GM18867 (cell line): Measurements from ENCODE around the gene NLRC3.
A peak's percentile ranks its signal among the peaks of the same experiment; 100 is the strongest.
"Not testable (repeated sequence)": the region's sequence is repeated elsewhere in the genome, so short reads cannot be mapped to it uniquely, and the experiment has no call there.

Experiments
- ATAC-seq: cut with Tn5 transposase; IDR thresholded peaks from one replicate; pipeline ENCODE4 v1.9.1; 2021; ENCODE audit warnings: mild to moderate bottlenecking, moderate library complexity; ENCODE audit not compliant: unreplicated experiment

NLRC3 gene

GRCh38 chr16:3577302-3577752 is at the start of gene NLRC3:
Gene NLRC3 (minus strand): TSS chr16:3577403. CDS start chr16:3565036, 12,367 bp downstream.
- no peak for ATAC-seq

- peak; percentile 64 for ATAC-seq
Measured at GRCh38 chr16:3625911-3626732, 48.9 kb upstream of the NLRC3 start.

GRCh38 chr16:3625331-3625730 is 48.1 kb upstream of the NLRC3 start:
- no peak for ATAC-seq

GRCh38 chr16:3623642-3624041 is 46.4 kb upstream of the NLRC3 start:
- no peak for ATAC-seq

GRCh38 chr16:3618769-3619141 is 41.6 kb upstream of the NLRC3 start:
- ATAC-seq, result no peak

- ATAC-seq, result no peak
Measured at GRCh38 chr16:3612510-3613466, 35.6 kb upstream of the NLRC3 start.

- ATAC-seq, result peak; percentile 80
Measured at GRCh38 chr16:3611146-3611975, 34.2 kb upstream of the NLRC3 start, which contains the start of gene SLX4. Gene SLX4 (minus strand): TSS chr16:3611606. CDS start chr16:3608964, 2,642 bp downstream.

GRCh38 chr16:3610698-3611145 is 33.5 kb upstream of the NLRC3 start:
- no peak for ATAC-seq

GRCh38 chr16:3609895-3610697 is 32.9 kb upstream of the NLRC3 start:
- no peak for ATAC-seq

GRCh38 chr16:3608976-3609375 is 31.8 kb upstream of the NLRC3 start:
- ATAC-seq, result not testable (repeated sequence)

GRCh38 chr16:3608069-3608468 is 30.9 kb upstream of the NLRC3 start:
- no peak for ATAC-seq

GRCh38 chr16:3607634-3608033 is 30.4 kb upstream of the NLRC3 start:
- ATAC-seq, result no peak

GRCh38 chr16:3607161-3607560 is 30.0 kb upstream of the NLRC3 start:
- ATAC-seq, result no peak

GRCh38 chr16:3606441-3606840 is 29.2 kb upstream of the NLRC3 start:
- no peak for ATAC-seq

GRCh38 chr16:3602320-3602653 is 25.1 kb upstream of the NLRC3 start:
- ATAC-seq, result no peak

GRCh38 chr16:3601614-3602319 is 24.6 kb upstream of the NLRC3 start:
- ATAC-seq, result no peak

- no peak for ATAC-seq
Measured at GRCh38 chr16:3599922-3600321, 22.7 kb upstream of the NLRC3 start.

GRCh38 chr16:3599121-3599520 is 21.9 kb upstream of the NLRC3 start:
- no peak for ATAC-seq

- ATAC-seq, result no peak
Measured at GRCh38 chr16:3598236-3598635, 21.0 kb upstream of the NLRC3 start.
